ENCODE results near the gene PPP1R15A. TPM values are rescaled to one million over a fixed set of nuclear protein-coding genes. Genes with fewer than 3 reads are reported as not detected.

PPP1R15A gene
- total RNA-seq, 1 donor from 2014 or later = 10.6 TPM

DNA sequence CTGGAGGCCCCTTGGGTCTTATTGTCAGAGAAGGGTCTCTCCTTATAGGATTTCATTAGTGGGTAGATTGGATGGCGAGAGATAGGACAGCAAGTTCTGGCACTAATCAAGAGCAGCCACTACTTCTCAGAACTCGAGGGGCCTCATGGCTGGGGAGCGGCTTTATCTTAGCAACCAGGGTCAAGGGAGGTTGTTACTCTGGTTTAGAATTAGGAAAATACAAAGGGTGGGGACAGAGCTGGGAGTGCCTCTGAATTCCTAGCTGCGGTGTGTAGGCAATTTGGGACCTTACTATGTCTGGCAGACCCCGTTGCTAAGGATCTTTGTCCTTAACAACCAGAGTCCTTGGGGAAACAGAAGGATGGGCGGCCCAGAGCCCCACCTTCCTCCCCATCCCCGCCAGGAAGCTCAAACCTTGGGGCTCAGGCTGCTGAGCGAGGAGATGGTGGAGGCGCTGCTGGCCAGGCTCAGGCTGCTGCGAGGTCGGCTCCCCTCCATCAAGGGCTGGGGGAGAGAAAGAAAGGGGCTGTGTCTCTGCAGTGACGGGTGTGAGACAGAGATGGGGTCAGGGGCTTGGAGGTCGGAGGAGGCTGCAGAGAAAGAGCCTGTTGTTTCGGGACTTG, 5.0 kb upstream of the PPP1R15A start:
- Histone ChIP-seq H3K4me3 (no peak overlapping the region), H3K36me3 (no peaks in the 10 kb centered on the region), H4K20me1 (ENCODE audit: low read depth) (no peaks in the 10 kb centered on the region), H3K27ac (no peak overlapping the region), H3K4me2 (peak overlapping the region; percentile 72), H3K4me1 (peaks cover 23% of the 10 kb centered on the region), H3K9me3 (ENCODE audit: low read depth) (no peaks in the 10 kb centered on the region), H3K79me2 (ENCODE audit: low read depth) (no peaks in the 10 kb centered on the region), H3K27me3 (no peaks in the 10 kb centered on the region), H3K9ac (no peak overlapping the region), H3F3A (ENCODE audit: low read depth) (peaks cover 17% of the 10 kb centered on the region), H2AFZ (replicated peaks) (no peak overlapping the region)
- peak overlapping the region; percentile 73 for H3K4me3 Mint-ChIP-seq
- TF ChIP-seq, protein P1, sequence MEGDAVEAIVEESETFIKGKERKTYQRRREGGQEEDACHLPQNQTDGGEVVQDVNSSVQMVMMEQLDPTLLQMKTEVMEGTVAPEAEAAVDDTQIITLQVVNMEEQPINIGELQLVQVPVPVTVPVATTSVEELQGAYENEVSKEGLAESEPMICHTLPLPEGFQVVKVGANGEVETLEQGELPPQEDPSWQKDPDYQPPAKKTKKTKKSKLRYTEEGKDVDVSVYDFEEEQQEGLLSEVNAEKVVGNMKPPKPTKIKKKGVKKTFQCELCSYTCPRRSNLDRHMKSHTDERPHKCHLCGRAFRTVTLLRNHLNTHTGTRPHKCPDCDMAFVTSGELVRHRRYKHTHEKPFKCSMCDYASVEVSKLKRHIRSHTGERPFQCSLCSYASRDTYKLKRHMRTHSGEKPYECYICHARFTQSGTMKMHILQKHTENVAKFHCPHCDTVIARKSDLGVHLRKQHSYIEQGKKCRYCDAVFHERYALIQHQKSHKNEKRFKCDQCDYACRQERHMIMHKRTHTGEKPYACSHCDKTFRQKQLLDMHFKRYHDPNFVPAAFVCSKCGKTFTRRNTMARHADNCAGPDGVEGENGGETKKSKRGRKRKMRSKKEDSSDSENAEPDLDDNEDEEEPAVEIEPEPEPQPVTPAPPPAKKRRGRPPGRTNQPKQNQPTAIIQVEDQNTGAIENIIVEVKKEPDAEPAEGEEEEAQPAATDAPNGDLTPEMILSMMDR (IDR thresholded peaks at IDR 0.05) = no peak
- TF ChIP-seq EZH2phosphoT487 (IDR thresholded peaks at IDR 0.05) = no peak
- no peak for TF ChIP-seq EZH2 (IDR thresholded peaks at IDR 0.05)
- peaks cover 12% of the 10 kb centered on the region for H3K36me3 Mint-ChIP-seq
- no peak for DNase-seq (ENCODE audit: low spot score)
- H3K4me1 Mint-ChIP-seq = peaks cover 36% of the 10 kb centered on the region
- peaks cover 3% of the 10 kb centered on the region for H3K27me3 Mint-ChIP-seq (ENCODE audit: insufficient read depth, low read depth)
- no peaks in the 10 kb centered on the region for H3K9me3 Mint-ChIP-seq
- peak overlapping the region; percentile 89 for H3K27ac Mint-ChIP-seq

DNA sequence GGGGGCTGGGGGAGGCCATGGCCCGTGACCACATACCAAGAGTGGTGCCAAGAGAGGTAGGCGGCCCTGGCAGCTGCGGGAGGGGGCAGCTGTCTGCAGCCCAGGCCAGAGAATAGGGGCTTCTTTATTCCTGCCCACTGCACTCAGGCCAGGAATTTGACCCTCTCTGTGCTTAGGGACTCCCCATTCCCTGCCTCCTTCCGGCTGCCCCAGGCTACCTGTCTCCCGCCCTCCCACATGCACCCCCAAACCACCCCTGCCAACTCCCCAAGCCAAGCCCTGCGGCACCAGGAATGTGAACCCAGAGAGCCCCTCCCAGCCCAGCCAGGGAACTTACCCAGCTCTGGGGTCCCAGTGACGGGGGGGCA, 4.5 kb upstream of the PPP1R15A start:
- DNase-seq (ENCODE audit: low spot score) = peak; percentile 6
- Histone ChIP-seq H3F3A (ENCODE audit: low read depth) (peaks cover 17% of the 10 kb centered on the region), H3K9ac (no peak overlapping the region), H3K27ac (no peak overlapping the region), H3K4me3 (peak overlapping the region; percentile 28), H2AFZ (replicated peaks) (peak overlapping the region; percentile 99), H4K20me1 (ENCODE audit: low read depth) (no peaks in the 10 kb centered on the region), H3K27me3 (no peaks in the 10 kb centered on the region), H3K79me2 (ENCODE audit: low read depth) (peaks cover 4% of the 10 kb centered on the region), H3K4me2 (peak overlapping the region; percentile 72), H3K36me3 (no peaks in the 10 kb centered on the region), H3K4me1 (peaks cover 23% of the 10 kb centered on the region), H3K9me3 (ENCODE audit: low read depth) (no peaks in the 10 kb centered on the region)
- H3K9me3 Mint-ChIP-seq = no peaks in the 10 kb centered on the region
- TF ChIP-seq EZH2phosphoT487 (IDR thresholded peaks at IDR 0.05) = no peak
- TF ChIP-seq EZH2 (IDR thresholded peaks at IDR 0.05) = no peak
- TF ChIP-seq, protein P1 (IDR thresholded peaks at IDR 0.05) = no peak
- peaks cover 38% of the 10 kb centered on the region for H3K4me1 Mint-ChIP-seq
- peak overlapping the region; percentile 73 for H3K4me3 Mint-ChIP-seq
- peaks cover 8% of the 10 kb centered on the region for H3K27me3 Mint-ChIP-seq (ENCODE audit: insufficient read depth, low read depth)
- peak overlapping the region; percentile 89 for H3K27ac Mint-ChIP-seq
- H3K36me3 Mint-ChIP-seq = peaks cover 12% of the 10 kb centered on the region

DNA sequence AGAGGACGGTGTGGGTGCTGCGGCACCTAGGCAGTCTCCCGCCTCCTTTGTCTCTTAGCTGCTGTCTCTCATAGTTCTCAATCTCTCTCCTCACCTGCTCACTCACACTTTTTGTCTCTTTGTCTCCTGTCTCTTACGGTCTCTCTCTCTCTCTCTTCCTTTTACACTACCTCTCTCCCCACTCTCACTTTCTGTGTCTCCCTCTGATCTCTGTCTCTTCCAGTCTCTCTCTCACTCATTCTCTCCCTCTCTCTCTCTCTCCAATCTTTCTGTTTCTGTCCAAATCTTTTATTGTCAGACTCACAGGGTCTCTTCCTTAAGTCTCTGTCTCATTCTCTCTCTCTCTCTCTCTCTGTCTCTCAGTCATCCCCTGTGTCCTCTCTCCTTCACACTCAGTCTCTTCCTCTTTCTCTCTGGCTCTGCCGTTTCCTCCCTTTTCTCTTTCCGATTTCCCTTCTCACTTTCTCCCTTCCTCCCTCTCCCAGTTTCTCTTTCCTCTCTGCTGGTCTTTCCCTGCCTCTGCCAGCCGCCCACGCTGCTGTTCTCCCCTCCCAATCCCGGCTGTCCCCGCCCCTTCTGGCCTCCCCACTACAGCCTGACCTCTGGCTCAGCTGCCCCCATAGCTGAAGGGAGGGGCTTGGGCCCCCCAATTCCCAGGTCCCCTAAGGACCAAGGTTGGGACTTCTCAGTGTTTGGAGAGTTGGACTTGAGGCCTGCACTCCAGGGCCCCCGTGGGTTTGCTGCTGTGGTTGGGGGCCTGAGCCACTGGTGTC, 3.9 kb upstream of the PPP1R15A start, which contains the start of gene PLEKHA4:
Gene PLEKHA4, minus strand, starts transcription at position 504 of the 773 bp plus-strand sequence. CDS start 997 bp downstream, outside the sequence.
- peak within 1 kb of the TSS; percentile 72 for H3K4me2 ChIP-seq
- Mint-ChIP-seq H3K9me3 (no peaks in the 10 kb centered on the region), H3K27me3 (ENCODE audit: insufficient read depth, low read depth) (peaks cover 9% of the 10 kb centered on the region), H3K4me3 (peak within 1 kb of the TSS; percentile 73), H3K4me1 (peaks cover 42% of the 10 kb centered on the region), H3K27ac (peak within 1 kb of the TSS; percentile 89), H3K36me3 (peaks cover 13% of the 10 kb centered on the region)
- H3K4me1 ChIP-seq = peaks cover 23% of the 10 kb centered on the region
- H3K9ac ChIP-seq = peak within 1 kb of the TSS; percentile 35
- peak; percentile 33 for DNase-seq (ENCODE audit: low spot score)
- H3K9me3 ChIP-seq (ENCODE audit: low read depth) = no peaks in the 10 kb centered on the region
- TF ChIP-seq EZH2 (IDR thresholded peaks at IDR 0.05) (no peak), EZH2phosphoT487 (IDR thresholded peaks at IDR 0.05) (no peak)
- TF ChIP-seq, protein P1 (IDR thresholded peaks at IDR 0.05) = no peak
- H4K20me1 ChIP-seq (ENCODE audit: low read depth) = peaks cover 3% of the 10 kb centered on the region
- H3K79me2 ChIP-seq (ENCODE audit: low read depth) = peaks cover 10% of the 10 kb centered on the region
- H3F3A ChIP-seq (ENCODE audit: low read depth) = peaks cover 17% of the 10 kb centered on the region
- H3K4me3 ChIP-seq = peak within 1 kb of the TSS; percentile 28
- H2AFZ ChIP-seq (replicated peaks) = peak within 1 kb of the TSS; percentile 99
- H3K36me3 ChIP-seq = no peaks in the 10 kb centered on the region
- H3K27me3 ChIP-seq = no peaks in the 10 kb centered on the region
- peak within 1 kb of the TSS; percentile 8 for H3K27ac ChIP-seq
